ENCODE measurements around the gene DPYSL5. TPM values are rescaled to one million over a fixed set of nuclear protein-coding genes. Genes with fewer than 3 reads are reported as not detected.

DPYSL5 gene
- total and polyA plus RNA-seq, 2 of the 8 experiments (the other 6 are each of a cell fraction or from before 2014, with no cell fraction given) = 11.9 to 16.4 TPM

- no peak for TF ChIP-seq USF2 (IDR thresholded peaks at IDR 0.05; ENCODE audit: low read length)
- TF ChIP-seq CTCF (IDR thresholded peaks at IDR 0.05; ENCODE audit: control extremely low read depth in 1 of 3, insufficient read depth in 1 of 3, low read depth in 1 of 3, low read length in 3 of 3) = no peak
- TF ChIP-seq ATF3 (IDR thresholded peaks at IDR 0.05; ENCODE audit: insufficient read depth, low read depth, low read length) = no peak
- TF ChIP-seq TCF12 (IDR thresholded peaks at IDR 0.05; ENCODE audit: low read depth, low read length) = no peak
Measured at GRCh38 chr2:26848336-26849055, 564 bp downstream of the DPYSL5 start (continued).
